T follicular helper cell (primary cell): ENCODE data around the gene CR1L.
A peak's percentile ranks its signal among the peaks of the same experiment; 100 is the strongest.
"Not testable (repeated sequence)": the region's sequence is repeated elsewhere in the genome, so short reads cannot be mapped to it uniquely, and the experiment has no call there.

Experiments
- DNase-seq: peaks from one replicate; pipeline ENCODE4 v3.0.0-alpha.2; 2020; ENCODE audit warnings: low read depth

Gene CR1L

DNA sequence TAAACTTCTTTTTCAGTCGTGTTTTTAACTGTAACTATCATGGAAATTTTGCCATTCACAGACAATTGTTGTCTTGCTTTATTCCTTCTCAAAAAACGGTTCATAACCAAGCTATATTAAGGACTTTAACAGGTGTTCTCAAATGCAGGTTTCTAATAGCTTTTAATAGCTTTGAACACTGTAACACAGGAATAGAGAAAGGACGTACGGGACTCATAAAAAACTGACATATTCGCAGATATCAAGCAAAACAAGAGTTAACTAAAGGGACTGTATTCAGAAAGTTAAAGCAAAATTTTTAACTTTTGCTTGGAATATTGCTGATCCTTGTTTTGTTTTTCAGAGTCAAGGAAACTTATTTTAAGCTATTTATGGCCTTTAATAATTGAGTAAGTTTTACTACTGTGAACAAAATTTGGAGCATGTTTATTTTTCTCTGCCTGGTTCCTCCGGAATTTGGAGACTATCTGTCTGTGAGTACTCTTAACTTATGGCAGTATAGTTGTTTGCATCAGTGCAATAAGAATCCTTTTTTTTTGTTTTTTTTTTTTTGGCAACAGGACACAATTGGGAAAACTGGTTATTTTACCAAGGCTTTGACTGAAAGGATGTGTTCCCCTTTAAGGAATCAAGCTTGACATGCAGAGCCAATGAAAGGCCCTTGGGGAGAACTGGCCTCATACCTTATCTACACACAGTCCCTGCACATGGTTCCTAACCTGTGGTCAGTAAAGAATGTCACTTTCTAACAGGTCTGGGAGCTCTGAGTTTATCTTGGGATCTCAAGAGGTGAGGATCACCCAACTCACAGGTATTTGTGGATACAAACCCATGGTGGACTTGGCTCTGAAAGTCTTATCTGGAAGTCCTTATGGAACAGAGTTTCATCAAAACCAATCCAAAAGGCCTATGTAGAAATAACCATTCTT lies 101.2 kb downstream of the CR1L start:
- no peak for DNase-seq

- no peak for DNase-seq
Measured at GRCh38 chr1:207747627-207748492, 102.9 kb downstream of the CR1L start.

DNA sequence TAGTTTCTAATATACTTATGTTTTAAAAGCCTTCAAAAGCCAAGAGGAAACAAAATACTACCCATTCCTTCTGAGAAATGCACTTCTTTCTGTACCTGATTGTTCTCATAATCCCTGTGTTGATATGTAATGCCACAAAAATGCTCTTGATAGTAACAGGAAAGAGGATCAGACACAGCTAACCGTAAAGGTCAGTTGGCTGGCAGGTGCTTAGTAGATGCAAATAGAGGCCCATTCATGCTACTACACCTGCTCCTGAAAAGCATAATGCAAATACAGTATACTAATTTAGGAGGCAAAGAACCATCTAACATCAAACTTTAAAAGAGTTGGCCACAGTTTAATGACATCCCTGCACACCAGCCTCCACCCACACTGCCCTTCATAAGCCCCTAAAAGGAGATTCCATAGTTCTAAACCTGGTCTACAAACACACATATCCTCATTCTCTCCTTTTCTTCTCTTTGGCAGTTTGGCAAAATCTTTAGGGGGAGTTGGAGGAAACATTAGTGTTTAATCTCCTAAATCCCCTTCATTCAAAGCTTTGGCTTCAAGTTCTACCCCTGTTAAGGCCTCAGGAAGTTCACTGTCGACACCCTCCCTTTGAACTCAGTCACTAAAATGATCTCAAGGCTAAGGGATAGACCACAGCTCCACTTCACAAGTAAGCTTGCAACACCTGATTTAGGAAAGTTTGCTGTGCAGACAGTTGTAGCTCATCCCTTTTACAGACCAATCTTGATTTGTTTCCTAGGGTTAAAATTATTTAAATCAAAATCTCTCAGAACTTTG lies 104.0 kb downstream of the CR1L start:
- DNase-seq: no peak

- DNase-seq: no peak
Measured at GRCh38 chr1:207750631-207751305, 105.8 kb downstream of the CR1L start.

GRCh38 chr1:207751463-207751789 lies 106.5 kb downstream of the CR1L start:
- not testable (repeated sequence) for DNase-seq

- peak; percentile 88 for DNase-seq
Measured at GRCh38 chr1:207751790-207752455, 107.0 kb downstream of the CR1L start, which contains the start of gene CD46. TSS of gene CD46 (plus strand) at chr1:207752054. CDS start at chr1:207752213, 159 bp downstream.

DNA sequence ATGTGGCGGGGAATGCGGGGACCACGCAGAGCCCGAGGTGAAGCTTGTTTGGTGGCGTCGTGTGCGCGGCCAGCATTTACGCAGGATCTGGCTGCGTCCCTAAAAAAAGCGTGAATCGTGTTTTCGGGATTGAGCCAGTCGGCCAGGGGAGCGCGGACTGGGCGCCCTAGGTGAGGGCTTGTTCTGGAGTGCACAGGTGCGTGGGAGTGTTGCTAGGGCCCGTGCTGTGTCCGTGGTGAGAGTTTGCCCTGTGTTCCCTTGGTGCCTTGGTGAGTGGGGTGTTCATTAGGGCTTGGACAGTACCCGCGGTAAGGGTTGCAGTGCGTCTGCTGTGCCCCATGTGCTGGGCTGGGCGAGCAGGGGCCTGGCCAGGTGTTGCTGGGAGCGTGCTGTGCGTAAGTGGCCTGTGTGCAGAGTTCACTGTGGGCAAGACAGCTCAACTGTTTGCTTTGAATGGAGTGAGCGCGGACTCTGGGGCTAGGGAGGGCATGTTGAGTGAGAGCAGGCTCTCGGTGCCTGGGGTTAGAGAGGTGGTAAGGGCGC lies 107.6 kb downstream of the CR1L start:
- DNase-seq: no peak

- DNase-seq: no peak
Measured at GRCh38 chr1:207753611-207754010, 108.7 kb downstream of the CR1L start.

DNA sequence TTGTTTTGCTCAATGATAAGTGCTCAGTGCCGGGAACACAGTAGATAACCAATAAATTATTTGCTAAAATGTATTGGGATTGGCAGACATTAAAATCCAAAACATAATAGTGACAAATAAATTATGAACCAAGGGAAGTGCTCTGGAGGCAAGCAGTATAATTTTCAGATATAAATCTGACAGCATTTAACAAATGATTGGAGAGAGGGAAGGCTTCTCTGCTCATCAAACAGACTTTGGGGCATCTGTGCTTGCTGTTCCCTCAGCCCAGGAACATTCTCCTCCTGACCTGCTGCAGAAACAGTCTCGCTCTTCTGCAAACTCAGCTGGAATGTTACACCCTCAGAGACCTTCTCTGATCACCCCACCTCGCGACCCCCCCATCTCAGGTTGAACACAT lies 109.1 kb downstream of the CR1L start:
- DNase-seq: no peak

GRCh38 chr1:207754974-207755700 lies 110.2 kb downstream of the CR1L start:
- no peak for DNase-seq

DNA sequence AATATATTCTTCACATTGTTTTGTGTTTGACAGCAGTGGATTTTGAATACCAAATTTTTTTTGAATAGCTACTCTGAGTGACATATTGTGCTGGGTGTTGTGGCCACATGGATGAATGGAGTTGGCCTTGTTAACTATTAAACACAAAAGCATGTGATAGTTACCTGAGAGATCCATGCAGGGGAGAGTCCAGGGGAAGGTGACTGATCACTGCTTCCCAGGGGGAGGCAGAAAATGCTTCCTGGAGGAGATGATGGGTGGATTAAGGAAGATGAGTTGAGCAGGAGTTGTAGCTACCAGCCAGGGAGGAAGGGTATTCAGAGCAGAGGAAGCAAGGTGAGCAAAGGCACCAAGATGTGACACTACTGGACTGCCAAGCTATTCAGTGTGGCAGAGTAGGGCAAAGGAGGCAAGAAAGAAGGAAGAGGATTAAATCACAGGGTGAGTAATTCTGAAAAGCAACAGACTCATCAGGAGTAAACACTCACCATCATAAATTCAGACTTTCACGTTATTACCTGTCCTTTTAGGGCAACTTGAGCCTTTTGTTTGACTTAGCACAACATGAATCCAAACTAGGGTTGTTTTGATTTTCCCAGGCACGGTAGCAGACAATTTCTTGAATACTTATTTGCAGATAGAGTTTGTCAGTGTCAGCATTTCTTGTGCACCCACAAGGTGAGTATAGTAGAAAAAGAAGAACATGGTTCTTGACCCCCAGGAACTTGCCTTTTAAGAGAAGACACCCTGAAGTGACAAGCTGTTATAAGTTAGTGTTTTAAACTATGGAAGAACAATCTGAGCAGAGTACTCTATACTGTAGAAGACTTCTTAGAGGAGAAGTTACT lies 111.1 kb downstream of the CR1L start:
- DNase-seq: no peak

- DNase-seq: no peak
Measured at GRCh38 chr1:207762622-207763021, 117.7 kb downstream of the CR1L start.

- DNase-seq: no peak
Measured at GRCh38 chr1:207763091-207763490, 118.2 kb downstream of the CR1L start.

GRCh38 chr1:207763972-207764371 lies 119.0 kb downstream of the CR1L start:
- DNase-seq: no peak

DNA sequence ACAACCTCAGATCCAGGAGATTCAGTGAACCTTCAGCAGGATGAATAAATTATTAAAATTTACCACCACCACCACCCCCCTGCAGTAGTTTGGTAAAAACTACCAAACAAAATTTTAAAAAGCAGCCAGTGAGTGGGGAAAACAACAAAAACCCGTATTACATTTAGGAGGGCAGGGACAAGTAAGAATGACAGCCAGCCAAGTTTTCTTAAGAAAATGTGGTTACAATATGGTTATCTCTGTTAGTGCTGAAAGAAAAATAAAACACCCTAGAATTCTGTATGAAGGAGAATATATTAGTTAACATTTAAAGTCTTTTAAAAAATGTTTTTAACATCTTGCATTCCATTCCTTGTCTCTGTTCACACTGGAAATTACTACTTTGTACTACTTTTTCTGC lies 121.6 kb downstream of the CR1L start:
- DNase-seq: no peak

GRCh38 chr1:207770514-207770913 lies 125.6 kb downstream of the CR1L start:
- not testable (repeated sequence) for DNase-seq
